Transverse colon (tissue), 4 donors: ENCODE data around the gene CACNA2D1. TPM values are rescaled to one million over a fixed set of nuclear protein-coding genes. Genes with fewer than 3 reads are reported as not detected.
"Not testable (repeated sequence)": the region's sequence is repeated elsewhere in the genome, so short reads cannot be mapped to it uniquely, and the experiment has no call there.

Experiments used
- DNase-seq: peaks from one replicate; pipeline ENCODE4 v3.0.0-alpha.2; 2019
- H3K27ac ChIP-seq, 4 donors: fragments of 200-600 bp; sonication (generic); 2 replicates each; pipeline ENCODE4 v1.5.1; 2016 to 2018; ENCODE audit warnings: inconsistent platforms in 4 of 4
- H3K27me3 ChIP-seq: fragments of 200-600 bp; sonication (generic); 2 replicates; pipeline ENCODE4 v1.5.1; 2017; ENCODE audit warnings: inconsistent platforms
- H3K36me3 ChIP-seq, 4 donors: fragments of 200-600 bp; sonication (generic); 2 replicates each; pipeline ENCODE4 v1.5.1; 2017 to 2019; ENCODE audit warnings: inconsistent platforms in 4 of 4
- H3K4me1 ChIP-seq, 4 donors: fragments of 200-600 bp; sonication (generic); 2 replicates each; pipeline ENCODE4 v1.5.1; 2017 to 2020; ENCODE audit warnings: inconsistent platforms in 4 of 4
- H3K4me3 ChIP-seq, 4 donors: fragments of 200-600 bp; sonication (generic); 1 replicate in 1 of 4; 2 replicates in 3 of 4; pipeline versions ENCODE4 v1.5.1 to v1.6.1; 2017 to 2019; ENCODE audit warnings: inconsistent platforms in 4 of 4
- H3K9me3 ChIP-seq, 2 donors: fragments of 200-600 bp; sonication (generic); 2 replicates each; pipeline ENCODE4 v1.5.1; 2017 to 2019; ENCODE audit warnings: inconsistent platforms in 2 of 2
- CTCF ChIP-seq, 5 experiments: fragments of 200-600 bp in 3 of 5; fragments of 450-650 bp in 2 of 5; sonication (generic) in 3 of 5; IDR thresholded peaks; 1 replicate in 2 of 5; 2 replicates in 3 of 5; pipeline ENCODE4 v1.5.1; 2016 to 2017; ENCODE audit warnings: antibody characterized with exemption in 5 of 5, inconsistent platforms in 3 of 5, mild to moderate bottlenecking in 2 of 5, moderate library complexity in 1 of 5
- EP300 ChIP-seq: sonication (generic); formaldehyde crosslinking; IDR thresholded peaks from one replicate; pipeline ENCODE4 v1.6.1; 2017; ENCODE audit warnings: antibody characterized with exemption, low read depth
- POLR2A ChIP-seq: fragments of 450-650 bp; IDR thresholded peaks from one replicate; pipeline ENCODE4 v1.6.1; 2016; ENCODE audit warnings: antibody characterized with exemption, mild to moderate bottlenecking, moderate library complexity
- POLR2AphosphoS5 ChIP-seq, 3 donors: sonication (generic); formaldehyde crosslinking; IDR thresholded peaks; one replicate each; pipeline ENCODE4 v1.6.1; 2016; ENCODE audit warnings: antibody characterized with exemption in 3 of 3
- WGBS, 2 donors: methylation state at CpG; one replicate each; pipeline ENCODE4 v1.1.5; 2018; ENCODE audit warnings: low coverage in 1 of 2; 5-methylcytosine and 5-hydroxymethylcytosine counted together
- in situ Hi-C, 4 donors: fragments of 200-750 bp; cut with MboI; loops; one replicate each; pipeline versions ENCODE4 v1.15.0 to v1.15.1; 2017; ENCODE audit warnings: low sequenced_read_pairs in 3 of 4, low pct_ligation_motif_present in 1 of 4, low pct_unique_long_range_greater_than_20kb in 1 of 4
- intact Hi-C: fragments of 100-400 bp; cut with DNase I; formaldehyde crosslinking; loops from one replicate; pipeline ENCODE4 v1.15.1; 2023; ENCODE audit warnings: low total_unique reads
- total RNA-seq, 4 donors: library from RNA; depleted of rRNA; stranded (reverse); fragments of >200 nt; gene quantifications; one replicate each; pipeline ENCODE4 v1.1.0, GENCODE V29; 2016

The CACNA2D1 gene
- total RNA-seq, 4 donors from 2014 or later = 11.0 to 126 (median 22.9) TPM

GRCh38 chr7:82019551-82020475 is 423.8 kb downstream of the CACNA2D1 start:
- Histone ChIP-seq H3K27ac (no peak overlapping the region), H3K4me3 (no peak overlapping the region), H3K4me1 (no peaks in the 10 kb centered on the region), H3K27me3 (no peaks in the 10 kb centered on the region), H3K36me3 (no peaks in the 10 kb centered on the region), H3K9me3 (no peaks in the 10 kb centered on the region)
- intact Hi-C loops = no loop called here
- no peak for TF ChIP-seq CTCF (IDR thresholded peaks at IDR 0.05)
- no peak for TF ChIP-seq POLR2A
- TF ChIP-seq POLR2AphosphoS5 (IDR thresholded peaks at IDR 0.05) = no peak
- no peak for TF ChIP-seq EP300
- in situ Hi-C loops = loop anchor here (25.0 kb wide), 1 partner anchor 533 kb away; no protein-coding TSS in a partner anchor
- 83 to 88% methylated on average over 2 to 3 of the region's 3 CpGs for WGBS, 2 donors
- no peak for DNase-seq

GRCh38 chr7:82018226-82018625 is 425.4 kb downstream of the CACNA2D1 start:
- Histone ChIP-seq H3K36me3 (no peaks in the 10 kb centered on the region), H3K4me1 (no peaks in the 10 kb centered on the region), H3K4me3 (no peak overlapping the region), H3K9me3 (no peaks in the 10 kb centered on the region), H3K27ac (no peak overlapping the region), H3K27me3 (no peaks in the 10 kb centered on the region)
- no peak for TF ChIP-seq CTCF (IDR thresholded peaks at IDR 0.05)
- in situ Hi-C loops (loop anchor here (25.0 kb wide), 1 partner anchor 531 kb away; no protein-coding TSS in a partner anchor), intact Hi-C loops (no loop called here)
- DNase-seq = no peak

- Histone ChIP-seq H3K4me3 (no peak overlapping the region), H3K4me1 (no peaks in the 10 kb centered on the region), H3K27ac (no peak overlapping the region), H3K9me3 (no peaks in the 10 kb centered on the region), H3K36me3 (no peaks in the 10 kb centered on the region), H3K27me3 (no peaks in the 10 kb centered on the region)
- TF ChIP-seq CTCF (IDR thresholded peaks at IDR 0.05) (peak in 3 of 5 experiments; percentile 18 to 35 (median 31)), POLR2AphosphoS5 (IDR thresholded peaks at IDR 0.05) (no peak), POLR2A (no peak), EP300 (no peak)
- in situ Hi-C loops (loop anchor here (25.0 kb wide), 1 partner anchor 530 kb away; no protein-coding TSS in a partner anchor), intact Hi-C loops (no loop called here)
- DNase-seq = no peak
- WGBS, 2 donors = 58 to 67% methylated on average over 1 of the region's 1 CpG
Observed at GRCh38 chr7:82017334-82017943, 426.1 kb downstream of the CACNA2D1 start.

GRCh38 chr7:82015751-82016150 is 427.8 kb downstream of the CACNA2D1 start:
- no peaks in the 10 kb centered on the region for H3K36me3 ChIP-seq

GRCh38 chr7:82014574-82014973 is 429.0 kb downstream of the CACNA2D1 start:
- intact Hi-C loops = not testable (repeated sequence)
- WGBS, 2 donors = 57 to 83% methylated on average over 1 to 9 of the region's 9 CpGs

More at GRCh38 chr7:82015751-82016150, 427.8 kb downstream of the CACNA2D1 start:
- no peak for DNase-seq
- no peak overlapping the region for H3K27ac ChIP-seq
- in situ Hi-C loops = loop anchor here (25.0 kb wide), 1 partner anchor 528 kb away; no protein-coding TSS in a partner anchor
- no peaks in the 10 kb centered on the region for H3K4me1 ChIP-seq
- no peaks in the 10 kb centered on the region for H3K9me3 ChIP-seq
- H3K27me3 ChIP-seq = no peaks in the 10 kb centered on the region
- H3K4me3 ChIP-seq = no peak overlapping the region
- intact Hi-C loops = no loop called here
- no peak for TF ChIP-seq CTCF (IDR thresholded peaks at IDR 0.05)
- TF ChIP-seq POLR2AphosphoS5 (IDR thresholded peaks at IDR 0.05) = no peak
- TF ChIP-seq POLR2A = no peak
- no peak for TF ChIP-seq EP300
- 68 to 80% methylated on average over 1 to 2 of the region's 2 CpGs for WGBS, 2 donors

More at GRCh38 chr7:82014574-82014973, 429.0 kb downstream of the CACNA2D1 start:
- H3K4me3 ChIP-seq, H3K9me3 ChIP-seq, H3K27ac ChIP-seq, H3K4me1 ChIP-seq, H3K36me3 ChIP-seq, DNase-seq, H3K27me3 ChIP-seq: not testable (repeated sequence)
- in situ Hi-C loops = loop anchor here (25.0 kb wide), 1 partner anchor 527 kb away; no protein-coding TSS in a partner anchor
